LNCAP (cell line): ENCODE results near the gene PGF.
A peak's percentile ranks its signal among the peaks of the same experiment; 100 is the strongest.

Experiments
- CTCF ChIP-seq: fragments of 450-650 bp; IDR thresholded peaks from 2 replicates; pipeline ENCODE4 v1.5.1; 2017; ENCODE audit warnings: mild to moderate bottlenecking

Gene PGF

GRCh38 chr14:74911221-74911620, 44.2 kb downstream of the PGF start:
- TF ChIP-seq CTCF: no peak

GRCh38 chr14:74910556-74910955, 44.8 kb downstream of the PGF start:
- no peak for TF ChIP-seq CTCF

- no peak for TF ChIP-seq CTCF
Measured at GRCh38 chr14:74909911-74910310, 45.5 kb downstream of the PGF start.

- no peak for TF ChIP-seq CTCF
Measured at GRCh38 chr14:74909501-74909900, 45.9 kb downstream of the PGF start.

- TF ChIP-seq CTCF: no peak
Measured at GRCh38 chr14:74908861-74909341, 46.5 kb downstream of the PGF start.

- no peak for TF ChIP-seq CTCF
Measured at GRCh38 chr14:74907744-74908143, 47.7 kb downstream of the PGF start.

- TF ChIP-seq CTCF: peak; percentile 30
Measured at GRCh38 chr14:74906925-74907521, 48.4 kb downstream of the PGF start.
